GM21786 (cell line): ENCODE results near the gene TGM2.

Source experiments
- ATAC-seq: cut with Tn5 transposase; IDR thresholded peaks from one replicate; pipeline ENCODE4 v1.9.1; 2021; ENCODE audit not compliant: unreplicated experiment

Gene TGM2

GRCh38 chr20:38165089-38165965, at the start of gene TGM2:
Gene TGM2 (minus strand): TSS chr20:38165270. CDS start chr20:38165198, 72 bp downstream.
- ATAC-seq, result no peak

GRCh38 chr20:38214256-38215193, 49.5 kb upstream of the TGM2 start:
- no peak for ATAC-seq

- no peak for ATAC-seq
Measured at GRCh38 chr20:38213607-38213940, 48.5 kb upstream of the TGM2 start.

- no peak for ATAC-seq
Measured at GRCh38 chr20:38212806-38213606, 47.9 kb upstream of the TGM2 start.

GRCh38 chr20:38211200-38212097, 46.4 kb upstream of the TGM2 start:
- no peak for ATAC-seq

- ATAC-seq, result no peak
Measured at GRCh38 chr20:38210741-38211140, 45.7 kb upstream of the TGM2 start.

DNA sequence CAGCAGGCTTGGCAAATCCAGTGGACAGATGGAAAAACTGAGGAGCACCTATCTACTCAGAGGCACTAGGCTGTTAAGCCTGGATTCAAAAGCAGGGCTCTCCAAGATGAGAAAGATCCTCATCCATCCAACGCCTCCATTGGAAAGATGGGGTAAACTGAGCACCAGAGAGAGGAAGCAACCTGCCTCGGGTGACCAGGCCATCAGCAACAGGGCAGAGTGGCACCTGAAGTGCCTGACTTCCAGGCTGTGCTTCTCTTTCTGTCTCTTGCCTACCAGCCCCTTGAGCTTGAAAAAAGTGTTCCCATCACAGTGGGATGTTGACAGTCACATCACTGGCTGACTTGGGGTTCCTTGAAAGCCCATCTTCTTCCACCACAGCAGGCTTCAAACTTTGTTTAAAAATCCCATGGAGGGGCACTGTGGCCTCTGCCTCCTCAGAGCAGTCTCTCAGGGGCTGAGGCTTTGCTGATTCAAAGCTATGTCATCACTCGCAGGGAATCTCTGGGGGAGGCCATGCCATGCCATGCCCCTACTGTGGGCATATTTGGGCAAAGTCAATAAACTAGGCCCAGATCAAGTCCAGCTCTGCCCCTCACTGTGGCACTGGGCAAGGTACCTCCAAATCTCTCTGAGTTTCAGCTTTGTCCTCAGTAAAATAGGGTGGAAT, 44.8 kb upstream of the TGM2 start:
- no peak for ATAC-seq

DNA sequence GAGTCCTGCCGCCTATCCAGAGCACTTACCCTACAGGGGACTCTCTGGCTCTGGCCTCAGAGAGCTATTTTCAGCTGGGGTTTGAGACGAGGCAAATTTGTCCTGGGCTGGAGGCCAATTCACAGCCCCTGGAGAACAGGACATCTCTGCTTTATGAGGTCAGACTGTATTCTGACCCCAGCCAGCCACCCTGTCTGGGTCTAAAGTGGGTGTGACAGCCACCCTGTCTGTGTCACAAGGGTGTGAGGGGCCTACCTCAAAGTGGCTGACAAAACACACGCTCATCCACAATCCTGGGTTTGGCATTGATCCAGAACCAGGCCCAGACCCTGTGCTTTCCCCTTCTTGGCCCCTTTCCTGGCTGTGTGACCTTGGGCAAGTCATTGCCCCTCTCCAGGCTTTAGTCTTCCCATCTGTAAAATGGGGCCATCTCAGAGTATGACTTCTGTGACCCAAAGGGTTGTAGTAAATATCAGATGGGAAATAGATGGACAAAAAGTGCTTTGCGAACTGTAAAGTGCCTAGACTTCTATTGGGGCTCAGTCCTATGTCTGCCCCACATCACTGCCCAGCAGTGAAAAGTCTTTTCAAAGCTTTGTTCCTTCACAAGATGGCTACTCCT, 44.1 kb upstream of the TGM2 start:
- no peak for ATAC-seq

- ATAC-seq, result no peak
Measured at GRCh38 chr20:38208523-38208922, 43.5 kb upstream of the TGM2 start.

DNA sequence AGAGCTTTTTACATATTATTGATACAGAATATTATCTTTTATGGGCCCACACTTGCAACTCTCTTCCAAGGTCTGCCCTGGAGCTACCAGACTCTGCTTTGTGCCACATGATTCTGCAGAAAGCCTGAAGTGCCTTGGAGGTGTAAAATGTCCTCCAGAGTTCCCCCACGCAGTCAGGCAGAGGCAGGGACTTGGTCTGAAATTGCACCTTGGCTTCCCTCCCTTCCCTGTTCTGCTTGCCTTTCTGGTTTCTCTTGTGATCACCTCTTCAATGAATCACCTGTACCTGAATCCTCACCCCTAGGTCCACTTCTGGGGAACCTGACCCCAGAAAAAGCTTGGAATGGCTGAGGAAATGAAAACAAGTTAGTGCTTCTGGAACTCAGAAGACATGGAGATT, 43.0 kb upstream of the TGM2 start:
- no peak for ATAC-seq

DNA sequence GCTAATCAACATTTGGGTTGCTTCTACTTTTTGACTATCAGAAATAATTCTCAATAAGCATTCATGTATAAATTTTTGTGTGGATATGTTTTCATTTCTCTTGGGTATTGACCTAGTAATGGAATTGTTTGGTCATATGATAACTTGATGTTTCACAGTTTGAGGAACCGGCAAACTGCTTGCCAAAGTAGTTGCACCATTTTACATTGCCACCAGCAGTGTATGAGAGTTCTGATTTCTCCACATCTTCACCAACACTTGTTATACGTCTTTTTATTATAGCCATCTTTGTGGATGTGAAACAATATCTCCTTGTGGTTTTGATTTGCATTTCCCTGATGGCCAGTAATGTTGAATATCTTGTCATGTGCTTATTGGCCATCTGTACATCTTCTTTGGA, 42.6 kb upstream of the TGM2 start:
- no peak for ATAC-seq

- ATAC-seq, result no peak
Measured at GRCh38 chr20:38205001-38205400, 39.9 kb upstream of the TGM2 start.

- ATAC-seq, result no peak
Measured at GRCh38 chr20:38203981-38204357, 38.9 kb upstream of the TGM2 start.

DNA sequence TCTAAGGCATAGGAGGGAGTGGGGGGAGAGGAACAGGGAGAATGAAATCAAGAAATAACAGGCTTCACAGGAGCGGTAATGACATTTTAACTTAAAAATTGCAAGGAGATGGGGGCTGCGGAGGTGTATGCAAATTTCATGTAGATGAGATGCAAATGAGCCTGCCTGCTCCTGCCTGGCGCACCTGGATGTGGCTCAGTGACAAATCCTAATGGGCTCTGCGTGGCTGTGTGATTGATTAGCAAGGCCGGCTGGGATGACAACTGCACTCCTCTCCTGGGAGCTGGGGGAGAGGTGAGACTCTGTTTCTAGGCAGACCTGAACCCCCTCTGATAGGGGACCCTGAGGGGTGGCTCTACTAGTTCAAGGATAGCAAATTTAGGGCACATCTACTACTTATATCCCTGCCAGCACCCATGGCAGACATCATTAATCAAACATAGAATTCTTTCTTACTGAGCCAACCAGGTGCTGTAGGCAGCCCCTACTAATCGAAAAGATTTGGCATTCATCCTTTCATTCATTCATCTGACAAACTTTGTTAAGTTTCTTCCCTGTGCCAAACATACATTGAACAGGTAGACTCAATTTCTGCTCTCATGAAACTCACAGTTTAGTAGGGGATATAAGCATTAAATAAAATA, 38.4 kb upstream of the TGM2 start:
- ATAC-seq, result no peak

- ATAC-seq, result no peak
Measured at GRCh38 chr20:38202982-38203293, 37.9 kb upstream of the TGM2 start.

GRCh38 chr20:38202153-38202981, 37.3 kb upstream of the TGM2 start:
- ATAC-seq, result no peak

DNA sequence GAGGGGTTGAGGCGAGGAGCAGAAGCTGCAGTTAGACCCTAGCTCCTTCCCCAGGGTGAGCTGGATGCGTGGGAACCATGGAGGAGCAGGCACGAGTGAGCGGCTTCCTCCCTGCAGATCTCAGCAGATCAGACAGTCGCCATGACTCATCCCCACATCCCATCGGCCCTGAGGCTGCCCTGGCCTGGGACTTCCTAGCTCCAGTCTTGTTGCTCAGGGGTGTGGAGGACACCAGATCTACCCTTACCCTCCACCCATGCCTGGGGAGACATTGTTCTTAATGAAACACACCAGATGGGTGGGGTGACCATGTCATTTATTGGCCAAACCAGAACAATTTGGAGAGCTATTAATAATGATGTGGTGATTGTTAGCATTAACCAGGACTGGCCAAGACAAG, 36.3 kb upstream of the TGM2 start:
- ATAC-seq, result no peak

GRCh38 chr20:38200646-38201045, 35.6 kb upstream of the TGM2 start:
- ATAC-seq, result no peak
